Measurements from ENCODE around the gene KIF4A.

KIF4A gene

GRCh38 chrX:70426286-70427278, 136.7 kb downstream of the KIF4A start:
- Histone ChIP-seq H3K27ac (no peak overlapping the region), H3K36me3 (replicated peaks) (no peaks in the 10 kb centered on the region), H3K4me3 (ENCODE audit: low read depth, low read length) (no peak overlapping the region), H3K27me3 (replicated peaks) (no peaks in the 10 kb centered on the region)
- no peak for DNase-seq
- no peak for TF ChIP-seq CTCF (IDR thresholded peaks at IDR 0.05; ENCODE audit: low read depth, low read length, missing control alignments)
- in situ Hi-C loops (cut with HindIII; ENCODE audit: low pct_ligation_motif_present, low sequenced_read_pairs), result no loop called here

- no peak for TF ChIP-seq CTCF (IDR thresholded peaks at IDR 0.05; ENCODE audit: low read depth, low read length, missing control alignments)
- Histone ChIP-seq H3K36me3 (replicated peaks) (no peaks in the 10 kb centered on the region), H3K4me3 (ENCODE audit: low read depth, low read length) (no peak overlapping the region), H3K27me3 (replicated peaks) (no peaks in the 10 kb centered on the region), H3K27ac (no peak overlapping the region)
- DNase-seq, result no peak
- in situ Hi-C loops (cut with HindIII; ENCODE audit: low pct_ligation_motif_present, low sequenced_read_pairs), result no loop called here
Measured at GRCh38 chrX:70427365-70427764, 137.5 kb downstream of the KIF4A start.

GRCh38 chrX:70429759-70430158, 139.9 kb downstream of the KIF4A start:
- no peaks in the 10 kb centered on the region for H3K27me3 ChIP-seq (replicated peaks)
- no peak overlapping the region for H3K27ac ChIP-seq
- no peaks in the 10 kb centered on the region for H3K36me3 ChIP-seq (replicated peaks)
- in situ Hi-C loops (cut with HindIII; ENCODE audit: low pct_ligation_motif_present, low sequenced_read_pairs), result no loop called here
- no peak for DNase-seq
- no peak overlapping the region for H3K4me3 ChIP-seq (ENCODE audit: low read depth, low read length)
- no peak for TF ChIP-seq CTCF (IDR thresholded peaks at IDR 0.05; ENCODE audit: low read depth, low read length, missing control alignments)

GRCh38 chrX:70432936-70433847, 143.3 kb downstream of the KIF4A start:
- H3K4me3 ChIP-seq (ENCODE audit: low read depth, low read length), result peak overlapping the region; percentile 74
- in situ Hi-C loops (cut with HindIII; ENCODE audit: low pct_ligation_motif_present, low sequenced_read_pairs), result no loop called here
- no peaks in the 10 kb centered on the region for H3K27me3 ChIP-seq (replicated peaks)
- TF ChIP-seq CTCF (IDR thresholded peaks at IDR 0.05; ENCODE audit: low read depth, low read length, missing control alignments), result no peak
- no peak for DNase-seq
- no peak overlapping the region for H3K27ac ChIP-seq
- no peaks in the 10 kb centered on the region for H3K36me3 ChIP-seq (replicated peaks)

- peak; percentile 74 for TF ChIP-seq CTCF (IDR thresholded peaks at IDR 0.05; ENCODE audit: low read depth, low read length, missing control alignments)
- in situ Hi-C loops (cut with HindIII; ENCODE audit: low pct_ligation_motif_present, low sequenced_read_pairs), result no loop called here
- DNase-seq, result no peak
- Histone ChIP-seq H3K4me3 (ENCODE audit: low read depth, low read length) (peak overlapping the region; percentile 74), H3K27ac (peak overlapping the region; percentile 21), H3K27me3 (replicated peaks) (no peaks in the 10 kb centered on the region), H3K36me3 (replicated peaks) (no peaks in the 10 kb centered on the region)
Measured at GRCh38 chrX:70433848-70434351, 144.0 kb downstream of the KIF4A start.
